Measurements from ENCODE around the gene ISM2. TPM values are rescaled to one million over a fixed set of nuclear protein-coding genes. Genes with fewer than 3 reads are reported as not detected.

Gene ISM2
- total and polyA plus RNA-seq, 2 of the 13 experiments (the other 11 are each of a cell fraction or from before 2014, with no cell fraction given), result 1.8 to 40.7 TPM

- TF ChIP-seq THRA (CRISPR knock-in tag; IDR thresholded peaks at IDR 0.05; ENCODE audit: borderline replicate concordance) (no peak), SRY (CRISPR knock-in tag; IDR thresholded peaks at IDR 0.05) (0 out of 2 replicates have a peak, but pooled peaks have one; percentile 34), ZNF839 (CRISPR knock-in tag; IDR thresholded peaks at IDR 0.05; ENCODE audit: borderline replicate concordance) (no peak), ZNF367 (CRISPR knock-in tag; IDR thresholded peaks at IDR 0.05; ENCODE audit: borderline replicate concordance) (no peak), ZNF205 (CRISPR knock-in tag; IDR thresholded peaks at IDR 0.05) (no peak), TRIM22 (IDR thresholded peaks at IDR 0.05) (no peak), ZNF552 (CRISPR knock-in tag; IDR thresholded peaks at IDR 0.05; ENCODE audit: borderline replicate concordance) (peak; percentile 41; the same call in 1 of the 2 replicates), IRX3 (CRISPR knock-in tag; IDR thresholded peaks at IDR 0.05; ENCODE audit: borderline replicate concordance, low read depth) (0 out of 2 replicates have a peak, but pooled peaks have one; percentile 7), MLXIP (CRISPR knock-in tag; IDR thresholded peaks at IDR 0.05; ENCODE audit: borderline replicate concordance) (no peak), ZFP37 (CRISPR knock-in tag; IDR thresholded peaks at IDR 0.05; ENCODE audit: borderline replicate concordance) (no peak), ZNF713 (CRISPR knock-in tag; IDR thresholded peaks at IDR 0.05) (0 out of 2 replicates have a peak, but pooled peaks have one; percentile 73), HIC2 (CRISPR knock-in tag; IDR thresholded peaks at IDR 0.05; ENCODE audit: low read depth) (no peak), YEATS2 (CRISPR knock-in tag; IDR thresholded peaks at IDR 0.05; ENCODE audit: borderline replicate concordance) (0 out of 2 replicates have a peak, but pooled peaks have one; percentile 4), ZNF18 (CRISPR knock-in tag; IDR thresholded peaks at IDR 0.05; ENCODE audit: insufficient replicate concordance) (no peak), SCMH1 (CRISPR knock-in tag; IDR thresholded peaks at IDR 0.05; ENCODE audit: borderline replicate concordance) (no peak), ZNF776 (CRISPR knock-in tag; IDR thresholded peaks at IDR 0.05) (no peak; the same call in 1 of the 2 replicates), ZBTB49 (CRISPR knock-in tag; IDR thresholded peaks at IDR 0.05; ENCODE audit: borderline replicate concordance) (no peak)
These were observed 440 bp upstream of the ISM2 start (continued) for GRCh38 chr14:77498984-77499527.

All from HepG2 (cell line).